Measurements from ENCODE around the gene PTPA.

Gene PTPA

GRCh38 chr9:129100383-129101169 lies 10.6 kb upstream of the PTPA start:
- DNase-seq (ENCODE audit: low spot score): no peak
- H3K27ac ChIP-seq: peak overlapping the region; percentile 2; the same call in 1 of the 2 replicates
- TF ChIP-seq CTCF (conservative IDR thresholded peaks at IDR 0.05; ENCODE audit: low read depth): no peak
- ChIA-PET POLR2A (ENCODE audit: low non-redundant PET) (no interaction called here), CTCF (interaction anchor here (0.6 kb wide), 2 partner anchors 44 to 976 kb away, joined by 3 to 5 read pairs; no protein-coding TSS in a partner anchor)

DNA sequence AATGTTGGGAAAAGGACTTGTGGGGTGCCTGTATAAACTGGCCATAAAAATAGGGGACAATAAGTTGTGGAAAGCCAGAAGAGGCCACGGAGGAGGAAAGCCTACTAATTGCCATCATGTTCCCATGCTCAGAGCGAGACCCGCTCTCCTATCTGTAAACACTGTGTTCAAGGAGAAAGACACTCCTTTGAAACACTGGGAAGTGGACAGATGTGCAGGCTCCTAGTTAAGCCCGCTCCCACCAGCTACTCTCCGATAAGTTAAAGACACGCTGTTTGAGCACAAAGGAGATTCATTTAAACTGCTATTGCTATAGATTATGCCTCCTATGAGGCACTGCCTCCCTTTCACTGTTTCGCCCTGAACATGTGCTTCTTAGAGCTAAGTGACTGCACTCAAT lies 9.9 kb upstream of the PTPA start:
- TF ChIP-seq CTCF (conservative IDR thresholded peaks at IDR 0.05; ENCODE audit: low read depth): no peak
- H3K27ac ChIP-seq: peak overlapping the region; percentile 68; the same call in 1 of the 2 replicates
- CTCF ChIA-PET: interaction anchor here (0.6 kb wide), 1 partner anchor 236 kb away, joined by 3 read pairs; no protein-coding TSS in a partner anchor
- no peak for DNase-seq (ENCODE audit: low spot score)
- POLR2A ChIA-PET (ENCODE audit: low non-redundant PET): no interaction called here

DNA sequence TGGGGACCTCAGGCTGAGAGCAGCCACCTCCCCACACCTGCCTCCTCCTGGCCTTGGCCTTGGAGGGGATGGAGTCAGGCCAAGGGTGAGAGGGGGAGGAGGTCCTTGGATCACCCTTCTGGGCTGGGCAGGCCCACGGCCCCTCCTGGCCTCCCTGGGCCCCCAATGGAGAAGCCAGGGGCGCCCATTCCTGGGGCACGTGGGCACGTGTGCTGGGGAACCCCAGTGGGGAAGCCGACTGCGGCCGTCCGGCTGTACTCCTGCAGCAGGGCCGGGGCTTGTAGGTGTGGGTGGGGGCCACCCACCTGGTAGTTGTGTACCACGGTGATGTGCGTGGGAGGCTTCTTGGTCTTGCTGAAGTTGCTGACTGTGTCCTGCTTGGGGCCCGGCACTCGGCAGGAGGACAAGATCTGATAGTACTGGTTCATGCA lies 9.1 kb upstream of the PTPA start:
- CTCF ChIA-PET: interaction anchor here (1.3 kb wide), 1 partner anchor 9 kb away, joined by 5 read pairs; no protein-coding TSS in a partner anchor
- peak overlapping the region; percentile 68 for H3K27ac ChIP-seq
- no peak for TF ChIP-seq CTCF (conservative IDR thresholded peaks at IDR 0.05; ENCODE audit: low read depth)
- DNase-seq (ENCODE audit: low spot score): no peak
- POLR2A ChIA-PET (ENCODE audit: low non-redundant PET): interaction anchor here (0.9 to 1.8 kb wide), 2 partner anchors 21 to 67 kb away, joined by 3 to 7 read pairs; partner anchors contain the start of gene DOLPP1

DNA sequence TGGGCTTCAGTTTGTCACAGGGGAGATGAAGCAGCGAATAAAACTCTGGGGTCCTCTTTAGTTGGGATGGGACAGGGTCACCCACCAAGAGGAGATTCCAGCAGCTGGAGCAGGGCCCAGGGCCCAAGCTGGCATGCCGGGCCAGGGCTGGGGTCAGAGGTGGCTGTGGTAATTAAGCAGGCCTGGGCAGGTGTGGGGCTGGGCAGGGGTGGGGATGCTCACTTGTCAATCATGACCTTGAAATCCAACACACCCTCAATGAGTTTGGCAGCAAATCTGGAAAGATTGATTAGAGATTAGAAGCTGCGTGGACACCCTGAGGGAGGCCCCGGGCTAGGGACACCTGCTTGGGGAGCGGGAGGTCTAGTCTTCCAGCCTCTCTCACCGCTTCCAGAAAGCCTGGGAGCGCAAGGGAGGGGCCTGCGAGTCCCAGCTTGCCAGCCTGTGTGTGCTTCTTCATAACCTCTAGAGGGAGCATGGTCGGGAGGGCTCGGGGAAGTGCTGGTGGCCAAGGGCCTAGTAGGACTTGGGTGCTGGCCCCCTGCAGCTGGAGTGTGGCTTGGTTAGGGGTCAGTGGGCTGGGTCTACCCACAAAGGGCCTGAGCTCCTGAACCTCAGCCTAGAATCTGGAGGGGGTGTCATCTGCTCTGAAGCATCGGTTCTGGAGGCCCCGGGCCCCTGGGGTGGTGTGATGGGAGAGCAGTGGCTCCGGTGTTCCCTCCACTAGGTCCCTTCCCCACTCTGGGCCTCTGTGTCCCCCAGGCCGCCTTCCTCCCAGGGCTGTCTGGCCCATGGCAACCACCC lies 8.2 kb upstream of the PTPA start:
- CTCF ChIA-PET: interaction anchor here (0.5 to 1.8 kb wide), 10 partner anchors 8 to 1232 kb away, joined by 3 to 15 read pairs (median 4); no protein-coding TSS in a partner anchor
- peak overlapping the region; percentile 68 for H3K27ac ChIP-seq
- TF ChIP-seq CTCF (conservative IDR thresholded peaks at IDR 0.05; ENCODE audit: low read depth): peak; percentile 83
- peak; percentile 94 for DNase-seq (ENCODE audit: low spot score)
- POLR2A ChIA-PET (ENCODE audit: low non-redundant PET): interaction anchor here (0.9 to 1.8 kb wide), 2 partner anchors 22 to 67 kb away, joined by 3 to 7 read pairs; partner anchors contain the start of gene DOLPP1

GRCh38 chr9:129103595-129103965 lies 7.6 kb upstream of the PTPA start:
- CTCF ChIA-PET: interaction anchor here (0.5 to 1.8 kb wide), 7 partner anchors 9 to 1231 kb away, joined by 3 to 15 read pairs (median 4); no protein-coding TSS in a partner anchor
- no peak for TF ChIP-seq CTCF (conservative IDR thresholded peaks at IDR 0.05; ENCODE audit: low read depth)
- POLR2A ChIA-PET (ENCODE audit: low non-redundant PET): interaction anchor here (1.8 kb wide), 1 partner anchor 22 kb away, joined by 7 read pairs; the partner anchor contains the start of gene DOLPP1

GRCh38 chr9:129104051-129104450 lies 7.2 kb upstream of the PTPA start:
- CTCF ChIA-PET: interaction anchor here (1.2 to 1.8 kb wide), 3 partner anchors 10 to 41 kb away, joined by 4 to 15 read pairs (median 12); no protein-coding TSS in a partner anchor
- POLR2A ChIA-PET (ENCODE audit: low non-redundant PET): interaction anchor here (1.8 kb wide), 1 partner anchor 23 kb away, joined by 7 read pairs; the partner anchor contains the start of gene DOLPP1

More at GRCh38 chr9:129103595-129103965, 7.6 kb upstream of the PTPA start:
- DNase-seq (ENCODE audit: low spot score): no peak
- H3K27ac ChIP-seq: peak overlapping the region; percentile 68

More at GRCh38 chr9:129104051-129104450, 7.2 kb upstream of the PTPA start:
- TF ChIP-seq CTCF (conservative IDR thresholded peaks at IDR 0.05; ENCODE audit: low read depth): no peak
- DNase-seq (ENCODE audit: low spot score): no peak
- peak overlapping the region; percentile 68 for H3K27ac ChIP-seq
